Measurements from ENCODE around the gene NMU. TPM values are rescaled to one million over a fixed set of nuclear protein-coding genes. Genes with fewer than 3 reads are reported as not detected.

Gene NMU
- total RNA-seq, 1 experiment from 2014 or later: 28.5 TPM

DNA sequence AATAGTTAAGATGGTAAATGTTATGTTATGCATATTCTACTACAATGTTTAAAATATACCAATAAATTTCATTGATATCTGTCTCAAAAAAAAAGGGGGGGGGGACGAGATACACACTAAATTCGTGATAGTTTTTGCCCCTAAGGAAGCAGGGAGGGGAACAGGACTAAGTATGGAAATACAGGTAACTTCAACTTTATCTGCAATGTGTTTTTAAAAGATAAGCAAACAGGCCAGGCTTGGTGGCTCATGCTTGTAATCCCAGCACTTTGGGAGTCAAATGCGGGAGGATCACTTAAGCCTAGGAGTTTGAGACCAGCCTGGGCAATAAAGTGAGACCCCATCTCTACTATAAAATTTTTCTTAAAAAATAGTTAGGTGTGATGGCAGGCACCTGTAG, 76.0 kb downstream of the NMU start:
- Histone ChIP-seq H3K9ac (ENCODE audit: low read length) (no peak overlapping the region), H3K36me3 (ENCODE audit: low read depth, low read length) (no peaks in the 10 kb centered on the region), H3F3A (ENCODE audit: low read length, unreplicated experiment) (no peaks in the 10 kb centered on the region), H3K27ac (ENCODE audit: low read length) (no peak overlapping the region), H3K4me2 (ENCODE audit: low read length) (no peak overlapping the region), H3K9me3 (ENCODE audit: low read length) (no peaks in the 10 kb centered on the region), H3K27me3 (ENCODE audit: low read length) (no peaks in the 10 kb centered on the region), H3K79me2 (ENCODE audit: low read length) (no peaks in the 10 kb centered on the region), H3K9me2 (replicated peaks; ENCODE audit: low read length) (no peaks in the 10 kb centered on the region), H4K20me1 (ENCODE audit: low read length) (no peaks in the 10 kb centered on the region), H3K4me1 (ENCODE audit: insufficient read depth, low read length) (no peaks in the 10 kb centered on the region), H2AFZ (ENCODE audit: low read length) (no peak overlapping the region), H3K4me3 (ENCODE audit: low read length) (no peak overlapping the region)
- POLR2A ChIA-PET (ENCODE audit: unreplicated experiment): no interaction called here
- CTCF ChIA-PET: no interaction called here
- no TSS peak for BruUV-seq (replicated peaks)
- TF ChIP-seq EZH2phosphoT487 (IDR thresholded peaks at IDR 0.05; ENCODE audit: borderline replicate concordance, low read length): no peak
- no peak for TF ChIP-seq EZH2 (IDR thresholded peaks at IDR 0.05; ENCODE audit: low read length, unreplicated experiment)
- TF ChIP-seq, protein P1, sequence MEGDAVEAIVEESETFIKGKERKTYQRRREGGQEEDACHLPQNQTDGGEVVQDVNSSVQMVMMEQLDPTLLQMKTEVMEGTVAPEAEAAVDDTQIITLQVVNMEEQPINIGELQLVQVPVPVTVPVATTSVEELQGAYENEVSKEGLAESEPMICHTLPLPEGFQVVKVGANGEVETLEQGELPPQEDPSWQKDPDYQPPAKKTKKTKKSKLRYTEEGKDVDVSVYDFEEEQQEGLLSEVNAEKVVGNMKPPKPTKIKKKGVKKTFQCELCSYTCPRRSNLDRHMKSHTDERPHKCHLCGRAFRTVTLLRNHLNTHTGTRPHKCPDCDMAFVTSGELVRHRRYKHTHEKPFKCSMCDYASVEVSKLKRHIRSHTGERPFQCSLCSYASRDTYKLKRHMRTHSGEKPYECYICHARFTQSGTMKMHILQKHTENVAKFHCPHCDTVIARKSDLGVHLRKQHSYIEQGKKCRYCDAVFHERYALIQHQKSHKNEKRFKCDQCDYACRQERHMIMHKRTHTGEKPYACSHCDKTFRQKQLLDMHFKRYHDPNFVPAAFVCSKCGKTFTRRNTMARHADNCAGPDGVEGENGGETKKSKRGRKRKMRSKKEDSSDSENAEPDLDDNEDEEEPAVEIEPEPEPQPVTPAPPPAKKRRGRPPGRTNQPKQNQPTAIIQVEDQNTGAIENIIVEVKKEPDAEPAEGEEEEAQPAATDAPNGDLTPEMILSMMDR (conservative IDR thresholded peaks at IDR 0.05; ENCODE audit: low read depth, low read length): no peak
- intact Hi-C loops (cut with micrococcal nuclease): no loop called here
- DNase-seq (no peak), ATAC-seq (no peak)

GRCh38 chr4:55554453-55555030, 81.6 kb downstream of the NMU start:
- H3K4me1 ChIP-seq (ENCODE audit: insufficient read depth, low read length): peaks cover 26% of the 10 kb centered on the region
- TF ChIP-seq, protein P1 (conservative IDR thresholded peaks at IDR 0.05; ENCODE audit: low read depth, low read length): peak; percentile 83
- no peak for TF ChIP-seq EZH2 (IDR thresholded peaks at IDR 0.05; ENCODE audit: low read length, unreplicated experiment)
- peak; percentile 71 for DNase-seq
- H3K36me3 ChIP-seq (ENCODE audit: low read depth, low read length): no peaks in the 10 kb centered on the region
- no peak overlapping the region for H2AFZ ChIP-seq (ENCODE audit: low read length)
- peaks cover 5% of the 10 kb centered on the region for H3F3A ChIP-seq (ENCODE audit: low read length, unreplicated experiment)
- H3K9ac ChIP-seq (ENCODE audit: low read length): no peak overlapping the region
- no peaks in the 10 kb centered on the region for H3K79me2 ChIP-seq (ENCODE audit: low read length)
- H3K27me3 ChIP-seq (ENCODE audit: low read length): no peaks in the 10 kb centered on the region
- BruUV-seq (replicated peaks): no TSS peak
- H3K9me2 ChIP-seq (replicated peaks; ENCODE audit: low read length): no peaks in the 10 kb centered on the region
- no peak overlapping the region for H3K4me3 ChIP-seq (ENCODE audit: low read length)
- intact Hi-C loops (cut with micrococcal nuclease): loop anchor here (1.0 to 5.0 kb wide), 7 partner anchors 83 to 583 kb away; partner anchors contain the start of gene NMU
- ChIA-PET CTCF (interaction anchor here (0.5 to 1.5 kb wide), 5 partner anchors 62 to 209 kb away, joined by 3 to 17 read pairs (median 3); partner anchors contain the start of gene SRD5A3), POLR2A (ENCODE audit: unreplicated experiment) (interaction anchor here (0.6 kb wide), 1 partner anchor 1778 kb away, joined by 3 read pairs; no protein-coding TSS in a partner anchor)
- H3K9me3 ChIP-seq (ENCODE audit: low read length): no peaks in the 10 kb centered on the region
- no peaks in the 10 kb centered on the region for H4K20me1 ChIP-seq (ENCODE audit: low read length)
- H3K27ac ChIP-seq (ENCODE audit: low read length): no peak overlapping the region
- 0 out of 2 replicates have a peak, but pooled peaks have one; percentile 4 for ATAC-seq
- peak overlapping the region; percentile 15; the same call in 1 of the 2 replicates for H3K4me2 ChIP-seq (ENCODE audit: low read length)
